GM12878 (cell line): ENCODE data around the gene SPTBN2. TPM values are rescaled to one million over a fixed set of nuclear protein-coding genes. Genes with fewer than 3 reads are reported as not detected.

ENCODE experiments used
- ATAC-seq: fragments of 200-7000 bp; cut with Tn5 transposase; 3 replicates; pipeline ENCODE4 v1.9.1; 2020; ENCODE audit warnings: mild to moderate bottlenecking, moderate library complexity
- BruUV-seq: library from RNA; stranded (reverse); fragments of 400-500 nt; replicated peaks from 2 replicates; lab custom pipeline; 2021; lab: Mats Ljungman, UMichigan
- CTCF ChIA-PET: fragments of 300-600 bp; sonication (Branson Sonifier 250); formaldehyde crosslinking; extraction: SDS; loops from one replicate; lab custom pipeline; 2021; ENCODE audit warnings: inconsistent platforms; lab: Yijun Ruan, JAX
- POLR2A ChIA-PET: fragments of 350-600 bp; formaldehyde crosslinking; extraction: SDS; loops from one replicate; lab custom pipeline; 2021; ENCODE audit warnings: inconsistent platforms; lab: Charles Lee
- RAD21 ChIA-PET: fragments of 300-600 bp; sonication (Branson Sonifier 250); formaldehyde crosslinking; loops from one replicate; lab custom pipeline; 2023; ENCODE audit warnings: antibody characterized with exemption; ENCODE audit not compliant: unreplicated experiment; lab: Charles Lee
- SMC1A ChIA-PET: fragments of 300-600 bp; sonication (Branson Sonifier 250); formaldehyde crosslinking; loops from one replicate; lab custom pipeline; 2023; ENCODE audit not compliant: unreplicated experiment, uncharacterized antibody; lab: Charles Lee
- DNase-seq: peaks from one replicate; pipeline ENCODE4 v3.0.0-alpha.2; 2011; ENCODE audit warnings: low read depth, low spot score
- FAIRE-seq: peaks from 3 replicates; lab custom pipeline; 2011; peaks lifted over from hg19 to GRCh38; lab: Jason Lieb, UNC
- H2AFZ ChIP-seq: 2 replicates; pipeline ENCODE4 v1.6.0; 2011; ENCODE audit warnings: low read depth, low read length, control low read depth; ENCODE audit not compliant: control insufficient read depth
- H3K27ac ChIP-seq: 2 replicates; pipeline ENCODE4 v1.5.1; 2011; ENCODE audit warnings: control low read depth; ENCODE audit not compliant: control insufficient read depth, insufficient read depth
- H3K27me3 ChIP-seq, 2 experiments: replicated peaks in 1 of 2; 2 replicates each; pipeline versions ENCODE4 v1.6.0 to v1.6.1; 2011; ENCODE audit warnings: low read length in 1 of 2; ENCODE audit not compliant: control insufficient read depth in 2 of 2, insufficient read depth in 2 of 2
- H3K36me3 ChIP-seq, 2 experiments: 2 replicates each; pipeline ENCODE4 v1.5.1; 2011; ENCODE audit warnings: low read length in 1 of 2; ENCODE audit not compliant: control insufficient read depth in 2 of 2, insufficient read depth in 2 of 2
- H3K4me1 ChIP-seq: 2 replicates; pipeline ENCODE4 v1.6.1; 2011; ENCODE audit warnings: mild to moderate bottlenecking, low read length, moderate library complexity, mixed read lengths; ENCODE audit not compliant: control insufficient read depth, insufficient read depth
- H3K4me2 ChIP-seq: 2 replicates; pipeline ENCODE4 v1.6.0; 2011; ENCODE audit warnings: control low read depth; ENCODE audit not compliant: control insufficient read depth, insufficient read depth
- H3K4me3 ChIP-seq: fragments of 200-600 bp; sonication (generic); 2 replicates; pipeline ENCODE4 v1.5.1; 2016
- H3K79me2 ChIP-seq: 2 replicates; pipeline ENCODE4 v1.6.0; 2011; ENCODE audit warnings: low read length; ENCODE audit not compliant: control insufficient read depth, insufficient read depth
- H3K9ac ChIP-seq: 2 replicates; pipeline ENCODE4 v1.8.0; 2011; ENCODE audit warnings: low read length, control low read depth, mixed read lengths; ENCODE audit not compliant: control insufficient read depth, insufficient read depth
- H3K9me3 ChIP-seq: replicated peaks from 3 replicates; pipeline ENCODE4 v1.5.1; 2011; ENCODE audit warnings: mild to moderate bottlenecking, low read length; ENCODE audit not compliant: control insufficient read depth, insufficient read depth
- H4K20me1 ChIP-seq: 2 replicates; pipeline ENCODE4 v1.6.0; 2011; ENCODE audit not compliant: control insufficient read depth, insufficient read depth
- FOXK2 ChIP-seq: fragments of 450-650 bp; IDR thresholded peaks from 2 replicates; pipeline ENCODE4 v1.6.1; 2017; ENCODE audit warnings: mild to moderate bottlenecking, moderate library complexity
- NFYA ChIP-seq: IDR thresholded peaks from 2 replicates; pipeline ENCODE4 v1.6.1; 2011; ENCODE audit warnings: low read depth, mild to moderate bottlenecking, low read length, improper control_type of control experiment, borderline replicate concordance
- NFYB ChIP-seq: IDR thresholded peaks from 2 replicates; pipeline ENCODE4 v1.6.1; 2011; ENCODE audit warnings: low read depth, mild to moderate bottlenecking, low read length, improper control_type of control experiment, moderate library complexity; ENCODE audit not compliant: insufficient read depth
- RB1 ChIP-seq: fragments of 450-650 bp; formaldehyde crosslinking; IDR thresholded peaks from 2 replicates; pipeline ENCODE4 v1.6.1; 2017; ENCODE audit warnings: mild to moderate bottlenecking, borderline replicate concordance
- RBBP5 ChIP-seq: fragments of 200-600 bp; sonication (generic); conservative IDR thresholded peaks from 2 replicates; pipeline ENCODE4 v1.6.1; 2016
- RCOR1 ChIP-seq: conservative IDR thresholded peaks from 2 replicates; pipeline ENCODE4 v1.6.1; 2012; ENCODE audit warnings: low read depth, low read length, improper control_type of control experiment
- WRNIP1 ChIP-seq: IDR thresholded peaks from 2 replicates; pipeline ENCODE4 v1.6.1; 2011; ENCODE audit warnings: low read depth, low read length, improper control_type of control experiment, borderline replicate concordance
- ZBED1 ChIP-seq: IDR thresholded peaks from 2 replicates; pipeline ENCODE4 v1.6.1; 2016; ENCODE audit warnings: borderline replicate concordance
- ZNF217 ChIP-seq: fragments of 450-650 bp; IDR thresholded peaks from 2 replicates; pipeline ENCODE4 v1.6.1; 2017; ENCODE audit warnings: antibody characterized with exemption, mild to moderate bottlenecking
- ZZZ3 ChIP-seq: IDR thresholded peaks from 2 replicates; pipeline ENCODE4 v1.6.1; 2011; ENCODE audit warnings: low read depth; ENCODE audit not compliant: control insufficient read depth, insufficient read length
- WGBS: methylation state at CpG from one replicate; pipeline ENCODE4 v1.1.6; 2016; ENCODE audit warnings: low lambda C conversion rate; ENCODE audit not compliant: insufficient replicate concordance, insufficient coverage; ENCODE audit errors: missing lambda C conversion rate; 5-methylcytosine and 5-hydroxymethylcytosine counted together
- in situ Hi-C: fragments of 300-500 bp; cut with MboI; formaldehyde crosslinking; loops from 9 replicates; pipeline ENCODE4 v1.14.3; 2018; ENCODE audit warnings: mixed read lengths
- intact Hi-C: fragments of 100-400 bp; cut with micrococcal nuclease; formaldehyde crosslinking; loops from one replicate; pipeline ENCODE4 v1.14.2; 2022; ENCODE audit not compliant: unreplicated experiment
- polyA plus RNA-seq, 11 experiments: library from polyadenylated mRNA; depleted of rRNA in 4 of 11; unstranded in 6 of 11; stranded (reverse) in 5 of 11; fragments of >200 nt; fragmentation: Nextera tagmentation in 4 of 11; fragmentation: Illumina TruSeq in 1 of 11; extraction: Ambion mirVana in 4 of 11; extraction: Trizol in 1 of 11; gene quantifications; 1 replicate in 1 of 11; 2 replicates in 10 of 11; pipeline versions ENCODE4 v1.2.1 to v1.2.3, GENCODE V29; 2011 to 2016; ENCODE audit warnings: inconsistent platforms in 2 of 11, missing spikeins in 2 of 11, low read depth in 1 of 11
- total RNA-seq, 4 experiments: library from RNA; depleted of rRNA in 3 of 4; stranded (reverse); fragments of >200 nt in 3 of 4; fragmentation: Illumina TruSeq in 1 of 4; extraction: Trizol in 1 of 4; gene quantifications; 2 replicates each; pipeline versions ENCODE4 v1.2.1 to v1.2.3, GENCODE V29; 2013 to 2021
- TF ChIP-seq, protein P1 (sequence below): fragments of 150-350 bp; IDR thresholded peaks from 2 replicates; pipeline ENCODE4 v1.6.1; 2014; ENCODE audit warnings: mild to moderate bottlenecking, low read depth, low read length
- TF ChIP-seq, protein P2 (sequence below): fragments of 450-650 bp; IDR thresholded peaks from 2 replicates; pipeline ENCODE4 v1.6.1; 2017; ENCODE audit warnings: antibody characterized with exemption, mild to moderate bottlenecking, moderate library complexity
- TF ChIP-seq, protein P3 (sequence below): fragments of 450-650 bp; IDR thresholded peaks from 2 replicates; pipeline ENCODE4 v1.6.1; 2017; ENCODE audit warnings: borderline replicate concordance
- TF ChIP-seq, protein P4 (sequence below): fragments of 450-650 bp; IDR thresholded peaks from 2 replicates; pipeline ENCODE4 v1.6.1; 2017; ENCODE audit warnings: mild to moderate bottlenecking, moderate library complexity

Gene SPTBN2
- total and polyA plus RNA-seq, 10 of the 15 experiments (the other 5 are each of a cell fraction or from before 2014, with no cell fraction given), result 0.38 to 1.0 (median 0.69) TPM; not detected in 5

DNA sequence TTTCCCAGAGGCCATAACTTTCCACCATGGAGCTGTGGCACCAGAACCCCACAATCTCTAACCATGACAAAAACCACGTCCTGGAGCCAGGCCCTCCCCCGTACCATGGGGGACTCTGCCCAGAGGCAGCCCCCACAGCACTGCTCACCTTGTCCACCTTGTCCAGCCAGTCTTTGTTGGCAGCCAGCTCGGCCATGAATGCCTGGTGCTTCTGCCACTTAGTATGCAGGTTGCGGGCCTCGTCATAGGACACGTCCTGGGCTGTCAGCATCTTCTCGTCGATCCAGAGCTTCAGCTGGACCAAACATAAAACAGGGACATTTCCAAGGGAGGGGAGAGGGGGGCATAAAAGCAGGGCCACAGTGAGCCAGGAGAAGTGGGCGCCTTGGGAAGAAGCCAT is 30.5 kb downstream of the SPTBN2 start:
- H2AFZ ChIP-seq, result no peak overlapping the region
- intact Hi-C loops (no loop called here), in situ Hi-C loops (no loop called here)
- no peak overlapping the region for H3K4me2 ChIP-seq
- no TSS peak for BruUV-seq
- CTCF ChIA-PET, result interaction anchor here (5.8 kb wide), 1 partner anchor 134 kb away, joined by 67 read pairs; no protein-coding TSS in a partner anchor
- no peaks in the 10 kb centered on the region for H3K79me2 ChIP-seq
- no peak overlapping the region for H3K27ac ChIP-seq
- no peak for DNase-seq
- no peaks in the 10 kb centered on the region for H4K20me1 ChIP-seq
- whole genome bisulfite sequencing, result 58% methylated on average over 9 of the region's 9 CpGs
- no peaks in the 10 kb centered on the region for H3K36me3 ChIP-seq
- SMC1A ChIA-PET, result no interaction called here
- no peak overlapping the region for H3K4me3 ChIP-seq
- no peak for ATAC-seq
- FAIRE-seq, result no peak
- H3K27me3 ChIP-seq, result no peaks in the 10 kb centered on the region
- POLR2A ChIA-PET, result no interaction called here
- RAD21 ChIA-PET, result no interaction called here
- H3K9me3 ChIP-seq, result no peaks in the 10 kb centered on the region
- no peaks in the 10 kb centered on the region for H3K4me1 ChIP-seq
- no peak overlapping the region for H3K9ac ChIP-seq
- TF ChIP-seq NFYB, result no peak
- no peak for TF ChIP-seq WRNIP1
- TF ChIP-seq, protein P1, sequence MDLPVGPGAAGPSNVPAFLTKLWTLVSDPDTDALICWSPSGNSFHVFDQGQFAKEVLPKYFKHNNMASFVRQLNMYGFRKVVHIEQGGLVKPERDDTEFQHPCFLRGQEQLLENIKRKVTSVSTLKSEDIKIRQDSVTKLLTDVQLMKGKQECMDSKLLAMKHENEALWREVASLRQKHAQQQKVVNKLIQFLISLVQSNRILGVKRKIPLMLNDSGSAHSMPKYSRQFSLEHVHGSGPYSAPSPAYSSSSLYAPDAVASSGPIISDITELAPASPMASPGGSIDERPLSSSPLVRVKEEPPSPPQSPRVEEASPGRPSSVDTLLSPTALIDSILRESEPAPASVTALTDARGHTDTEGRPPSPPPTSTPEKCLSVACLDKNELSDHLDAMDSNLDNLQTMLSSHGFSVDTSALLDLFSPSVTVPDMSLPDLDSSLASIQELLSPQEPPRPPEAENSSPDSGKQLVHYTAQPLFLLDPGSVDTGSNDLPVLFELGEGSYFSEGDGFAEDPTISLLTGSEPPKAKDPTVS, result no peak
- no peak for TF ChIP-seq NFYA
- TF ChIP-seq FOXK2, result no peak
- no peak for TF ChIP-seq ZZZ3
- no peak for TF ChIP-seq RCOR1
- no peak for TF ChIP-seq ZBED1
- TF ChIP-seq, protein P2, sequence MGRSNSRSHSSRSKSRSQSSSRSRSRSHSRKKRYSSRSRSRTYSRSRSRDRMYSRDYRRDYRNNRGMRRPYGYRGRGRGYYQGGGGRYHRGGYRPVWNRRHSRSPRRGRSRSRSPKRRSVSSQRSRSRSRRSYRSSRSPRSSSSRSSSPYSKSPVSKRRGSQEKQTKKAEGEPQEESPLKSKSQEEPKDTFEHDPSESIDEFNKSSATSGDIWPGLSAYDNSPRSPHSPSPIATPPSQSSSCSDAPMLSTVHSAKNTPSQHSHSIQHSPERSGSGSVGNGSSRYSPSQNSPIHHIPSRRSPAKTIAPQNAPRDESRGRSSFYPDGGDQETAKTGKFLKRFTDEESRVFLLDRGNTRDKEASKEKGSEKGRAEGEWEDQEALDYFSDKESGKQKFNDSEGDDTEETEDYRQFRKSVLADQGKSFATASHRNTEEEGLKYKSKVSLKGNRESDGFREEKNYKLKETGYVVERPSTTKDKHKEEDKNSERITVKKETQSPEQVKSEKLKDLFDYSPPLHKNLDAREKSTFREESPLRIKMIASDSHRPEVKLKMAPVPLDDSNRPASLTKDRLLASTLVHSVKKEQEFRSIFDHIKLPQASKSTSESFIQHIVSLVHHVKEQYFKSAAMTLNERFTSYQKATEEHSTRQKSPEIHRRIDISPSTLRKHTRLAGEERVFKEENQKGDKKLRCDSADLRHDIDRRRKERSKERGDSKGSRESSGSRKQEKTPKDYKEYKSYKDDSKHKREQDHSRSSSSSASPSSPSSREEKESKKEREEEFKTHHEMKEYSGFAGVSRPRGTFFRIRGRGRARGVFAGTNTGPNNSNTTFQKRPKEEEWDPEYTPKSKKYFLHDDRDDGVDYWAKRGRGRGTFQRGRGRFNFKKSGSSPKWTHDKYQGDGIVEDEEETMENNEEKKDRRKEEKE, result no peak
- TF ChIP-seq, protein P3, sequence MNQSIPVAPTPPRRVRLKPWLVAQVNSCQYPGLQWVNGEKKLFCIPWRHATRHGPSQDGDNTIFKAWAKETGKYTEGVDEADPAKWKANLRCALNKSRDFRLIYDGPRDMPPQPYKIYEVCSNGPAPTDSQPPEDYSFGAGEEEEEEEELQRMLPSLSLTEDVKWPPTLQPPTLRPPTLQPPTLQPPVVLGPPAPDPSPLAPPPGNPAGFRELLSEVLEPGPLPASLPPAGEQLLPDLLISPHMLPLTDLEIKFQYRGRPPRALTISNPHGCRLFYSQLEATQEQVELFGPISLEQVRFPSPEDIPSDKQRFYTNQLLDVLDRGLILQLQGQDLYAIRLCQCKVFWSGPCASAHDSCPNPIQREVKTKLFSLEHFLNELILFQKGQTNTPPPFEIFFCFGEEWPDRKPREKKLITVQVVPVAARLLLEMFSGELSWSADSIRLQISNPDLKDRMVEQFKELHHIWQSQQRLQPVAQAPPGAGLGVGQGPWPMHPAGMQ, result no peak
- no peak for TF ChIP-seq RBBP5
- no peak for TF ChIP-seq RB1
- TF ChIP-seq ZNF217, result no peak
- TF ChIP-seq, protein P4, sequence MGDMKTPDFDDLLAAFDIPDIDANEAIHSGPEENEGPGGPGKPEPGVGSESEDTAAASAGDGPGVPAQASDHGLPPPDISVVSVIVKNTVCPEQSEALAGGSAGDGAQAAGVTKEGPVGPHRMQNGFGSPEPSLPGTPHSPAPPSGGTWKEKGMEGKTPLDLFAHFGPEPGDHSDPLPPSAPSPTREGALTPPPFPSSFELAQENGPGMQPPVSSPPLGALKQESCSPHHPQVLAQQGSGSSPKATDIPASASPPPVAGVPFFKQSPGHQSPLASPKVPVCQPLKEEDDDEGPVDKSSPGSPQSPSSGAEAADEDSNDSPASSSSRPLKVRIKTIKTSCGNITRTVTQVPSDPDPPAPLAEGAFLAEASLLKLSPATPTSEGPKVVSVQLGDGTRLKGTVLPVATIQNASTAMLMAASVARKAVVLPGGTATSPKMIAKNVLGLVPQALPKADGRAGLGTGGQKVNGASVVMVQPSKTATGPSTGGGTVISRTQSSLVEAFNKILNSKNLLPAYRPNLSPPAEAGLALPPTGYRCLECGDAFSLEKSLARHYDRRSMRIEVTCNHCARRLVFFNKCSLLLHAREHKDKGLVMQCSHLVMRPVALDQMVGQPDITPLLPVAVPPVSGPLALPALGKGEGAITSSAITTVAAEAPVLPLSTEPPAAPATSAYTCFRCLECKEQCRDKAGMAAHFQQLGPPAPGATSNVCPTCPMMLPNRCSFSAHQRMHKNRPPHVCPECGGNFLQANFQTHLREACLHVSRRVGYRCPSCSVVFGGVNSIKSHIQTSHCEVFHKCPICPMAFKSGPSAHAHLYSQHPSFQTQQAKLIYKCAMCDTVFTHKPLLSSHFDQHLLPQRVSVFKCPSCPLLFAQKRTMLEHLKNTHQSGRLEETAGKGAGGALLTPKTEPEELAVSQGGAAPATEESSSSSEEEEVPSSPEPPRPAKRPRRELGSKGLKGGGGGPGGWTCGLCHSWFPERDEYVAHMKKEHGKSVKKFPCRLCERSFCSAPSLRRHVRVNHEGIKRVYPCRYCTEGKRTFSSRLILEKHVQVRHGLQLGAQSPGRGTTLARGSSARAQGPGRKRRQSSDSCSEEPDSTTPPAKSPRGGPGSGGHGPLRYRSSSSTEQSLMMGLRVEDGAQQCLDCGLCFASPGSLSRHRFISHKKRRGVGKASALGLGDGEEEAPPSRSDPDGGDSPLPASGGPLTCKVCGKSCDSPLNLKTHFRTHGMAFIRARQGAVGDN, result no peak
